CD4-positive, alpha-beta T cell (primary cell): ENCODE results near the gene MED13. TPM values are rescaled to one million over a fixed set of nuclear protein-coding genes. Genes with fewer than 3 reads are reported as not detected.

ENCODE experiments used
- ATAC-seq: fragments of 200-7000 bp; cut with Tn5 transposase; one replicate; pipeline ENCODE4 v1.10.0; 2022; ENCODE audit warnings: mild to moderate bottlenecking; ENCODE audit not compliant: poor library complexity
- CTCF ChIA-PET: fragments of 350-600 bp; sonication (Branson Sonifier 250); formaldehyde crosslinking; loops from one replicate; lab custom pipeline; 2021; ENCODE audit warnings: antibody characterized with exemption, inconsistent platforms; lab: Charles Lee
- POLR2A ChIA-PET: fragments of 350-600 bp; sonication (Branson Sonifier 250); formaldehyde crosslinking; loops from one replicate; lab custom pipeline; 2021; ENCODE audit warnings: antibody characterized with exemption, inconsistent platforms; lab: Charles Lee
- DNase-seq, 14 experiments: peaks; one replicate each; pipeline ENCODE4 v3.0.0-alpha.2; 2013 to 2020; ENCODE audit warnings: mixed read lengths in 2 of 14
- H3K27ac ChIP-seq, 2 donors: one replicate each; pipeline versions ENCODE4 v1.5.1 to v1.7.0; 2013; ENCODE audit warnings: low read length in 2 of 2, low read depth in 1 of 2, mild to moderate bottlenecking in 1 of 2
- H3K27me3 ChIP-seq, 2 experiments: 1 replicate in 1 of 2; 2 replicates in 1 of 2; pipeline versions ENCODE4 v1.6.1 to v1.7.0; 2013; ENCODE audit warnings: low read length in 2 of 2, control low read depth in 1 of 2, mild to moderate bottlenecking in 1 of 2, moderate library complexity in 1 of 2; ENCODE audit not compliant: insufficient read depth in 2 of 2, control insufficient read depth in 1 of 2
- H3K36me3 ChIP-seq: one replicate; pipeline ENCODE4 v1.6.1; 2013; ENCODE audit warnings: low read length, control low read depth; ENCODE audit not compliant: insufficient read depth
- H3K4me1 ChIP-seq: one replicate; pipeline ENCODE4 v1.6.1; 2013; ENCODE audit warnings: low read length, control low read depth; ENCODE audit not compliant: insufficient read depth
- H3K4me3 ChIP-seq: one replicate; pipeline ENCODE4 v1.5.1; 2013; ENCODE audit warnings: mild to moderate bottlenecking, low read length, moderate library complexity
- H3K9me3 ChIP-seq, 2 experiments: 1 replicate in 1 of 2; 2 replicates in 1 of 2; pipeline versions ENCODE4 v1.6.1 to v1.7.0; 2013; ENCODE audit warnings: low read length in 2 of 2, mild to moderate bottlenecking in 2 of 2, control low read depth in 1 of 2, moderate library complexity in 1 of 2; ENCODE audit not compliant: control insufficient read depth in 1 of 2, insufficient read depth in 1 of 2
- H3K27ac Mint-ChIP-seq: one replicate; pipeline ENCODE4 v1.8.0; 2020; ENCODE audit warnings: mixed read lengths
- H3K27me3 Mint-ChIP-seq: one replicate; pipeline ENCODE4 v1.8.0; 2021; ENCODE audit warnings: mixed read lengths
- H3K36me3 Mint-ChIP-seq: one replicate; pipeline ENCODE4 v1.8.0; 2021; ENCODE audit warnings: low read depth, mixed read lengths
- H3K4me1 Mint-ChIP-seq: one replicate; pipeline ENCODE4 v1.8.0; 2021; ENCODE audit warnings: low read depth, mixed read lengths
- H3K4me3 Mint-ChIP-seq: one replicate; pipeline ENCODE4 v1.8.0; 2020; ENCODE audit warnings: mild to moderate bottlenecking, mixed read lengths
- H3K9me3 Mint-ChIP-seq: one replicate; pipeline ENCODE4 v1.8.0; 2020; ENCODE audit warnings: mixed read lengths
- intact Hi-C, 2 experiments: fragments of 100-400 bp; cut with DNase I in 1 of 2; cut with micrococcal nuclease in 1 of 2; formaldehyde crosslinking; loops; one replicate each; pipeline versions ENCODE4 v1.15.1 to v1.9.0; 2023 to 2025; cut with DNase I, micrococcal nuclease
- total RNA-seq, 174 experiments: library from RNA in 2 of 174; stranded (reverse) in 2 of 174; gene quantifications; one replicate each; pipeline ENCODE4 v1.2.3 and lab custom pipeline; 2021 to 2026
- TF ChIP-seq, protein P1 (sequence below): fragments of 200-600 bp; IDR thresholded peaks from one replicate; pipeline ENCODE4 v1.8.0; 2022; ENCODE audit warnings: antibody characterized with exemption, mild to moderate bottlenecking

Gene MED13
- total RNA-seq, 2 experiments from 2014 or later, result 75.7 to 85.8 TPM

DNA sequence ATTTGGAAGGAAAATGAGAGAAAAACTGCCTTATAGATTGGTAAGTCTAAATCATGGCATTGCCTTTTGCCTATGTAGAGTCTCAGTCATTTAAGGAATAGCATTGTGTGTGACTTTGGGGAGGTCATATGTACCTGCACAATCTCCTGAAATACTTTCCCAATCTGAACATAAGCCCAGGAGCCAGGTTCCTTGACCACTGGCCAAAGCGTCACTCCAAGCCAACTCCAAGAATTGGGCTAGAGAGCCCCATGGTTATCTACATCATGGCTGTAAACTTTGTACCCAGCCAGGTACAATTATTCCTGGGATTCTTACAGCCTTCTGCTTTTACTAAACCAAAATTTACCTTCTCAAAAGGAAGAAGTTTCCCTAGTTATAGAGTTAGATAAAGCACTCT, 40.8 kb upstream of the MED13 start:
- POLR2A ChIA-PET, result no interaction called here
- no peaks in the 10 kb centered on the region for H3K36me3 Mint-ChIP-seq
- no peaks in the 10 kb centered on the region for H3K9me3 Mint-ChIP-seq
- no peak overlapping the region for H3K27ac Mint-ChIP-seq
- Histone ChIP-seq H3K27me3 (peaks cover 0 to 2% of the 10 kb centered on the region in 2 experiments), H3K36me3 (no peaks in the 10 kb centered on the region), H3K9me3 (no peaks in the 10 kb centered on the region), H3K4me1 (no peaks in the 10 kb centered on the region), H3K4me3 (no peak overlapping the region), H3K27ac (no peak overlapping the region)
- no peak for ATAC-seq
- intact Hi-C loops, result no loop called here
- TF ChIP-seq, protein P1, sequence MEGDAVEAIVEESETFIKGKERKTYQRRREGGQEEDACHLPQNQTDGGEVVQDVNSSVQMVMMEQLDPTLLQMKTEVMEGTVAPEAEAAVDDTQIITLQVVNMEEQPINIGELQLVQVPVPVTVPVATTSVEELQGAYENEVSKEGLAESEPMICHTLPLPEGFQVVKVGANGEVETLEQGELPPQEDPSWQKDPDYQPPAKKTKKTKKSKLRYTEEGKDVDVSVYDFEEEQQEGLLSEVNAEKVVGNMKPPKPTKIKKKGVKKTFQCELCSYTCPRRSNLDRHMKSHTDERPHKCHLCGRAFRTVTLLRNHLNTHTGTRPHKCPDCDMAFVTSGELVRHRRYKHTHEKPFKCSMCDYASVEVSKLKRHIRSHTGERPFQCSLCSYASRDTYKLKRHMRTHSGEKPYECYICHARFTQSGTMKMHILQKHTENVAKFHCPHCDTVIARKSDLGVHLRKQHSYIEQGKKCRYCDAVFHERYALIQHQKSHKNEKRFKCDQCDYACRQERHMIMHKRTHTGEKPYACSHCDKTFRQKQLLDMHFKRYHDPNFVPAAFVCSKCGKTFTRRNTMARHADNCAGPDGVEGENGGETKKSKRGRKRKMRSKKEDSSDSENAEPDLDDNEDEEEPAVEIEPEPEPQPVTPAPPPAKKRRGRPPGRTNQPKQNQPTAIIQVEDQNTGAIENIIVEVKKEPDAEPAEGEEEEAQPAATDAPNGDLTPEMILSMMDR, result no peak
- DNase-seq, result no peak
- H3K4me3 Mint-ChIP-seq, result no peak overlapping the region
- no peaks in the 10 kb centered on the region for H3K4me1 Mint-ChIP-seq
- peaks cover 1% of the 10 kb centered on the region for H3K27me3 Mint-ChIP-seq
- CTCF ChIA-PET, result no interaction called here

DNA sequence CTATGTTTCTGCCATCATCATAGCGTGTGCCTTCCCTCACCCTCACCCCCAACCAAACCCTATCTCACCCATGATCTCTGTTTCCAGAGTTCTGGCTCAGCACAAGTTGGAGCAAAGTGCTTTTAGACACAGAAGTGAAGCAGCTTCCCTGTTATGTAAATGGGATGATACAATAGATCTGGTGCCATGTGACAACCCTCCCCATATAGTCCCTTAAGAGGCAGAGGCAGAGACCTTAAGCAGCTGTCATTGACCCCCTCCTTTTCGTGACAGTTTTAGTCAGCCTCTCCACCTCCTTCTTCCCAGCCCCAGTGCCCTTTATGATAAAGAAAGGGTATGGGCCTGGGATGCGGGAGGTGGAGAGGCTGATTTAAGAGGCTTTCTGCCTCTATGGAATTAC, 40.3 kb upstream of the MED13 start:
- DNase-seq (no peak), ATAC-seq (no peak)
- H3K9me3 ChIP-seq, result no peaks in the 10 kb centered on the region
- H3K27ac ChIP-seq, result no peak overlapping the region
- Mint-ChIP-seq H3K4me1 (no peaks in the 10 kb centered on the region), H3K4me3 (no peak overlapping the region), H3K9me3 (no peaks in the 10 kb centered on the region), H3K27me3 (no peaks in the 10 kb centered on the region), H3K36me3 (no peaks in the 10 kb centered on the region), H3K27ac (no peak overlapping the region)
- no peaks in the 10 kb centered on the region for H3K4me1 ChIP-seq
- TF ChIP-seq, protein P1, result no peak
- H3K27me3 ChIP-seq, result peaks cover 0 to 2% of the 10 kb centered on the region in 2 experiments
- H3K4me3 ChIP-seq, result no peak overlapping the region
- ChIA-PET CTCF (no interaction called here), POLR2A (no interaction called here)
- H3K36me3 ChIP-seq, result no peaks in the 10 kb centered on the region
- intact Hi-C loops, result no loop called here

DNA sequence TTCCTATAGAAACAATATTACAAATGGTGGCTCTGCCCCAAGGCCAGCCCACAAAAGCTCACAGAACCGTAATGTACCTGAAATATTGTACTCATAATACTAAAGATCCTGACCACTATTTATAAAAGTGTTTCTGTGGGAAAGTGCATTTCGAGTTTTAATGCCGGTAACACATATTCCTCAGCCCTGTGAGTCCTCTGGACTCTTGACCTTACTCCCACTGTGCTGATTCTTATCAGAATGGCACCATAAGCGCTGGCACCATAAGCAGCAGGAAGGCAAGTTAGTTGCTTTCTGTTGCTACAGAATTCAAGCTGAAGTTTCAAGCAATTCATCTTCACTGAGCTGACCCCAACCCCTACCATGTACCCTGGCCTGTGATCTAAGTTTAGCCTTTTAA, 36.4 kb upstream of the MED13 start:
- no peaks in the 10 kb centered on the region for H3K27me3 Mint-ChIP-seq
- no peaks in the 10 kb centered on the region for H3K36me3 Mint-ChIP-seq
- no peak overlapping the region for H3K4me3 Mint-ChIP-seq
- Histone ChIP-seq H3K9me3 (no peaks in the 10 kb centered on the region), H3K4me1 (no peaks in the 10 kb centered on the region), H3K36me3 (no peaks in the 10 kb centered on the region), H3K4me3 (no peak overlapping the region), H3K27ac (no peak overlapping the region), H3K27me3 (peaks cover 0 to 2% of the 10 kb centered on the region in 2 experiments)
- H3K27ac Mint-ChIP-seq, result no peak overlapping the region
- H3K9me3 Mint-ChIP-seq, result no peaks in the 10 kb centered on the region
- intact Hi-C loops, result no loop called here
- H3K4me1 Mint-ChIP-seq, result peaks cover 7% of the 10 kb centered on the region
- DNase-seq (no peak), ATAC-seq (no peak)
- ChIA-PET CTCF (no interaction called here), POLR2A (no interaction called here)
- TF ChIP-seq, protein P1, result no peak
